Central memory CD4-positive, alpha-beta T cell (primary cell): ENCODE measurements around the gene KIAA1217.

Experiments used
- DNase-seq: peaks from one replicate; pipeline ENCODE4 v3.0.0; 2022
- total RNA-seq, 3 experiments: gene quantifications; one replicate each; lab custom pipeline; 2026; lab: John Stamatoyannopoulos, UW

KIAA1217 gene, protein sequence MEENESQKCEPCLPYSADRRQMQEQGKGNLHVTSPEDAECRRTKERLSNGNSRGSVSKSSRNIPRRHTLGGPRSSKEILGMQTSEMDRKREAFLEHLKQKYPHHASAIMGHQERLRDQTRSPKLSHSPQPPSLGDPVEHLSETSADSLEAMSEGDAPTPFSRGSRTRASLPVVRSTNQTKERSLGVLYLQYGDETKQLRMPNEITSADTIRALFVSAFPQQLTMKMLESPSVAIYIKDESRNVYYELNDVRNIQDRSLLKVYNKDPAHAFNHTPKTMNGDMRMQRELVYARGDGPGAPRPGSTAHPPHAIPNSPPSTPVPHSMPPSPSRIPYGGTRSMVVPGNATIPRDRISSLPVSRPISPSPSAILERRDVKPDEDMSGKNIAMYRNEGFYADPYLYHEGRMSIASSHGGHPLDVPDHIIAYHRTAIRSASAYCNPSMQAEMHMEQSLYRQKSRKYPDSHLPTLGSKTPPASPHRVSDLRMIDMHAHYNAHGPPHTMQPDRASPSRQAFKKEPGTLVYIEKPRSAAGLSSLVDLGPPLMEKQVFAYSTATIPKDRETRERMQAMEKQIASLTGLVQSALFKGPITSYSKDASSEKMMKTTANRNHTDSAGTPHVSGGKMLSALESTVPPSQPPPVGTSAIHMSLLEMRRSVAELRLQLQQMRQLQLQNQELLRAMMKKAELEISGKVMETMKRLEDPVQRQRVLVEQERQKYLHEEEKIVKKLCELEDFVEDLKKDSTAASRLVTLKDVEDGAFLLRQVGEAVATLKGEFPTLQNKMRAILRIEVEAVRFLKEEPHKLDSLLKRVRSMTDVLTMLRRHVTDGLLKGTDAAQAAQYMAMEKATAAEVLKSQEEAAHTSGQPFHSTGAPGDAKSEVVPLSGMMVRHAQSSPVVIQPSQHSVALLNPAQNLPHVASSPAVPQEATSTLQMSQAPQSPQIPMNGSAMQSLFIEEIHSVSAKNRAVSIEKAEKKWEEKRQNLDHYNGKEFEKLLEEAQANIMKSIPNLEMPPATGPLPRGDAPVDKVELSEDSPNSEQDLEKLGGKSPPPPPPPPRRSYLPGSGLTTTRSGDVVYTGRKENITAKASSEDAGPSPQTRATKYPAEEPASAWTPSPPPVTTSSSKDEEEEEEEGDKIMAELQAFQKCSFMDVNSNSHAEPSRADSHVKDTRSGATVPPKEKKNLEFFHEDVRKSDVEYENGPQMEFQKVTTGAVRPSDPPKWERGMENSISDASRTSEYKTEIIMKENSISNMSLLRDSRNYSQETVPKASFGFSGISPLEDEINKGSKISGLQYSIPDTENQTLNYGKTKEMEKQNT (N-terminal part only)
- total RNA-seq, result 0.19 to 0.44 (median 0.39) reads per million in 3 experiments

DNA sequence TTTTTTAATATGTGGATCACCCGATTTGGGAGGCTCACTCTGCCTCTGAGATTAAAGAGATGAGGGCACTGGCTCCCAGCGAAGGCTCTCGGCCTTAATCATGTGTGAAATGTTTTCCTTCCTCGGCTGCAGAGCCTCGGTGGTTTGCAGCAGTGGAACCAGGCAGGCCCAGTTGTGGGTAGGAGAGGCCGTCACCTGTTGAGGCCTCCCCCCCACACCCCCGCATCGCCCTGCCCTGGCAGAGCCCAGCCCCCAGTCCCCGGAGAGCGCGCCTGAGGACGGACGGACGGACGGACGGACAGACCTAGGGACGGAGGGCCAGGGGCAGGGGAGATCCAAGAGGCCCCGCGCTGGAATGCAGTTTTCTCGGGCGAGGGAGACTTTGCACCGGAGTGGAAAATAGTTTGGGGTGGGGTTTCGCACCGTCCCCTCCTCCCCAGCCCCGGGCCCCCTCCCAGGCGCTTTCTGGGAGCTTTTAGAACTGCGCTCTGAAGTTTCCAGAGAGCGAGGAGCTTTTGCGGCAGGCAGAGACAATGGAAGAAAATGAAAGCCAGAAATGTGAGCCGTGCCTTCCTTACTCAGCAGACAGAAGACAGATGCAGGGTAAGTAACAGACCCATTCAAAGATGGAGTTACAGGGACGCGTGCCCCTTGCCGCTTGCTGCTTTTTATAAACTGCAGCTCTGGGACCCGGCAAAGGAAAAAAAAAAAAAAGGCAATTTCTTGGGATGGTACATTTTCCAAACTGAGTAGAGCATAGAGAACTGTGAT is at the start of gene KIAA1217:
Gene KIAA1217 (plus strand): TSS at position 478 of the 771 bp plus-strand sequence. CDS start 56 bp downstream, at position 534.
- no peak for DNase-seq

DNA sequence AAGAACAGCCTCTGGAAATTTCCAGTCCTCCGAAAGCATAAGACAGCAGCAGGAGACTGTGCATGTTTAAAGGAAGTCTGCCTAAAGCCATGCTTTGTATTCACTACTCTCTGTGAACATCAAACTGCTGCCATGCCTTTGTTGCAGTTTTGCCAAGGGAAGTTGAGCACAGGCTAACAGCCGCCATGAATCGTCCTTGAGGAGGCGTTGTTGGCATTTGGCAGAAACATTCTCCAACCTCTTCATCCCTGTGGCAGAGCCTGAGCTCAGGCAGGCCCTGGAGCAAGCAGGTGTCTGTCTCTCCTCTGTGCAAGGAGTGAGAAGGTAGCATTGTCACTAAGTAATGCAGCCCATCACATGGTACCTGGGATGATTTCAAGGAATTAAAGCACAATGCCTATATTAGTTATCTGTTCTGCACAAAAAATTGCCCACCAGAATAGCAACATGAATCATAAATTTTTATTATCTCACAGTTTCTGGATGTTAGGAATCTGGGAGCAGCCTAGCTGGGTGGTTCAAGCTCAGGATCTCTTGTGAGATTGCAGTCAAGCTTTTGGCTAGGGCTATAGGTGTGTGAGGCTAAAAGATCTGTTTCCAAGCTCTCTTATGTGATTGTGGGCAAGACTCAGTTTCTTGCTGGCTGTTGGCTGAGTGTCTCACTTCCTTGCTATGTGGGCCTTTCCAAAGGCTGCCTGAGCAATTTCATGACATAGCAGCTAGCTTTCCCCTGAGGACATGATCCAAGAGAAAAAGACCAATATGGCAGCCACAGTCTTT is 46.5 kb upstream of the KIAA1217 start:
- no peak for DNase-seq

DNA sequence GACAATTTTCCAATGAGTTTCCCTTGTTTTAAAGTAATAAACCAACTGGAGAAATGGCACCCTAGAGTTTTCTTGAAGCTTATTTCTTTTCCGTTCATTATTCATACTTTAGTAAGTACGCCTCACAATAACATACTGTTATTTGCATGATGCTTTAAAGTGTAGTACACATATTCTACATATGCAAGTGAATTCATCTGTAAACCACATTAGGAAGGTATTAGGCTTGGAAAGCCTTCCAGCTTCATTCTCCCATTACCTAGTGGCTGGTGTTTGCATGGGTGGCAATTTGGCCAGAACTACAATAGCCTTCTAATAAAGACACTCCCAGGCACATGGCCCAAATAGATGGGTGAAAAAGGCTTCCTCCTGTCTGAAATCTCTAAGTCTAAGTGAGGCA is 45.5 kb upstream of the KIAA1217 start:
- no peak for DNase-seq

- no peak for DNase-seq
These were observed 40.4 kb upstream of the KIAA1217 start for GRCh38 chr10:24168258-24169170.

GRCh38 chr10:24170199-24170598 is 38.7 kb upstream of the KIAA1217 start:
- no peak for DNase-seq

GRCh38 chr10:24172909-24173308 is 36.0 kb upstream of the KIAA1217 start:
- no peak for DNase-seq

DNA sequence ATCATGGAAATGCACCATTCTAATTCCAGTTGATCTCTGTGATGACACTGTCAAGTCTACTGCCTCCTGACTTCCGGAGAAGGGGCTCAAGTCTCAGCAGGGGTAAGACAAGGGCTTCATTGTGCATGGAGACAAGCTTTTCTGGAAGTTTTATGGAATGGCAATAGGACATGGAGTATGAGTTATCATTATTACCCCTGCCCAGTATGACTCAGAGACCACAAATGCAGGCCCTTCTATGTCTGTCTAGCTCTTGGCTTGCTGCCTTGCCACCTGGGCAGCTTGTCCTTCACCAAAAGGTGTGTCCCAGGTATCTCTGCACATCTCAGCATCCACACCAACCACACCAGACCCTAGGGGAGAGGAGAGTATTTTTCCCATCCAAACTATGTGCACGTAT is 34.9 kb upstream of the KIAA1217 start:
- no peak for DNase-seq

DNA sequence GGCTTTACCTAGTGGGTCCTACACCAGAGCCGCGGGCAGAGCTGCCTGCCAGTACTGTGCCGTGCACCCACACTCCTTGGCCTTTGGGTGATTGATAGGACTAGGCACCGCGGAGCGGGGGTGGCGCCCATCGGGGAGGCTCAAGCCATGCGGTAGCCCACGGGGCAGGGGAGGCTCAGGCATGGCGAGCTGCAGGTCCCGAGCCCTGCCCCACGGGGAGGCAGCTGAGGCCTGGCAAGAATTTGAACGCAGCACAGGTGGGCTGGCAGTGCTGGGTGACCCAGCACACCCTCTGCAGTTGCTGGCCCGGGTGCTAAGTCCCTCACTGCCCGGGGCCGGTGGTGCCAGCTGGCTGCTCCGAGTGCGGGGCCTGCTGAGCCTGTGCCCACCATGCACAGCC is 32.3 kb upstream of the KIAA1217 start:
- DNase-seq, result no peak

DNA sequence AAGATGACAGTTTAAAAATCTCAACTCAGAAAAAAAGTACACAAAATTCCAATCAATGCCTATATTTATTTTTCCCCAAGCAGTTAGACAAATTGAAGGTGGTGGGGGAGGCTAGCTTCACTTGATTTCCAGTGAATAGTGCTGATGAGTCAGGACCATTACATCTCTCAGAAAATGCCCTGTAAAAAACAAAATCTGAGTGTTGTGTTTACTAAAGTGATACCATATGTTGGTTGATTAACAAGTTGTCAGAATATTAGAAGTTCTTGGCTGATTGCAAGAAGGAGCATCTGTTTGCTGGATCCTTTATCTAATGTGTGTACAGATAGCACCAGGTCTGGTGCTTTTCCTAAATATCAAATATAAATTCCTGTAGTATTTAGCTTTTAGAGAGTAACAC is 31.3 kb upstream of the KIAA1217 start:
- no peak for DNase-seq

GRCh38 chr10:24180891-24181290 is 28.0 kb upstream of the KIAA1217 start:
- no peak for DNase-seq

DNA sequence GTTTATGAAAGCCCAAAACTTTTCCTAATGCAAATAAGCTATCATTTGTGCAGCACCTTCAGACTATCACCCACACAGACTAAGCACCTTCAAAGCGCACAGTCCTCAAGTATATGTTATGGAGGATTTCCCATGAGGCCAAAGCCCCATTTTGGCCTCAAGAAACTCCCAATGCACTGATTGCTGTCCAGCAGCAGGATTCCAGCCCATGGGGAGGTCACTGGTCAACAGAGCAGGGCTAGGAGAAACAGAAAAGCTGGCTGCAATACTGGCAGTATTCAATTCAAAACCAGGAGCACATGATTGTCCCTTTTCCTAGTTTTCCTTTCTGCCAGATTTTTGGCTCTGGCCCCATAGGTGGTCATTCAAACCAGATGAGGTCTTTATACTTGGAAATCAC is 24.5 kb upstream of the KIAA1217 start:
- no peak for DNase-seq

- no peak for DNase-seq
These were observed 15.6 kb upstream of the KIAA1217 start for GRCh38 chr10:24193330-24193729.

GRCh38 chr10:24197263-24197662 is 11.7 kb upstream of the KIAA1217 start:
- DNase-seq, result no peak

- DNase-seq, result no peak
These were observed 7.3 kb upstream of the KIAA1217 start for GRCh38 chr10:24201503-24202180.

- DNase-seq, result no peak
These were observed 6.8 kb upstream of the KIAA1217 start for GRCh38 chr10:24202181-24202570.

DNA sequence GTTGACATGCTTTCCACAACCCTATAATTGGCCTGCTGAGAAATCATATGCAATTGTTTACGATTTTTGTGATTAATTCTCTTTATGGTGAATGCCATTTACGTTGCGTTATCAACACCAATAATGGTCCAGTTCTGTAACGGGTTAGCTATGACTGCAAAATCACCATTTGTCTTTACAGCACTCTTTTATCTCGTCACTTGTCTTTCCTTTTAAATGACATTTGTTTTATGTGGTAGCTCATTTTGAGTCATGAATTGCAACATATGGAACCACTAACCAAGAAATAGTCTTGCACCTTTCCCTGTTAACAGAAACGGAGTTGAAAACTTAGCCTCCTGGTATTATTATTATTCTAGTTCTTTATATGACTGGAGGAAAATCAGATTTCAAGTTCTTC is 3.1 kb upstream of the KIAA1217 start:
- DNase-seq, result no peak

DNA sequence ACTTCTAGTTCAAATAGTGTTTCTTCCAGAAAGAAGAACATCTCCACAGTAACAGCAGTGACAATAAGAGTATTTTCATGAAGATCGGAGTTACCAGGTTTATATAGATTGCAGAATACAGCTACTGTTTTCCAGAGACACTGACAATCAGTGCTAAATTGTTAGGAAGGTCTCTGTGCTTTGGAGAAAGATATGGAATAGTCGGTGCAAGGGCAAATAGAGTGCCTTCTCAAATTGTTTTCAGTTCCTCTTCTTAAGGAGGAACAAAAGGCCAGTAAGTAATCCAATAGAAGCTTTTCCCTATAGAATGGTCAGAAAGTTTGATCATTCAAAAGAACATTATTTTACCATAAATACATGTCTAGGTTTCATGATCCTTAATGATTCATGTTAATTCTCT is 2.6 kb upstream of the KIAA1217 start:
- no peak for DNase-seq

DNA sequence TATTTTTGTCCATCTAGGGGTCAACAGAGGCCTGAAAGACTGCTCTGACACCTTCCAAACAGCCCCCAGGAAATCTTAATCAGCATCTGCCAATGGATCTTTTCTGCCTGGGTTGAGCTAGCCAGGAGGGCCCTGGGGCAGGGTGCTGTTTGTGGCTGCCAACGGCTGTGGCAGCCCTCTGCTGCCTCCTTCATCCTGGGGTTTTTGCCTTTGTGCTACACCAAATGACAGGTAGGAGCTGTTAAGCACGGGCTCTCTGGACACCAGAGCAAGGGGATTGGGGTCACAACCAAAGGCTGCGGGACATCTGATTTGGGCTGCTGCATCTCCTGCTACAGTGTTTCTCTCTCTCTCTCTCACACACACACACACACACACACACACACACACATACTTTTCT is 2.0 kb upstream of the KIAA1217 start:
- no peak for DNase-seq

GRCh38 chr10:24207341-24207740 is 1.6 kb upstream of the KIAA1217 start:
- DNase-seq, result no peak
